ENCODE results near the gene UGT1A8.

DNA sequence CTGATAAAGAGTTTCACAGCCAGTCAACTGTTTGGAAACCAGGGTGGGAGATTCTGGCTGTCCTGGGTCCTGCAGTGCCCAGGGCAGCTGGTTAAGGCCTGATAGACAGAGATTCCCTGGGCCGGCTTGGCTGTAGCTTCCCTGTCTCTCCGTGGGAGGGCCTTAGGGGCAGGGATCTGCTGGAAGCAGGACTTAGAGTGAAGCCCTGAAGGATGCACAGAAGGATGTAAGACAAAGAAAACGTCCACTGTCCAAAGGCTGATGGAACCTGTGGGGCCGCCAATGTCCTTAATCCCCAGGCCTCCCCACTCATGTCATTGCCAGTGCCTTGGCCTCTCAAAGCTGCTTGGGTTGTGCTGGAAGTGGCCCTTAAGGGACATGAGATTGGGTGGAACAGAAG is 193.7 kb downstream of the UGT1A8 start:
- TF ChIP-seq, protein P1, sequence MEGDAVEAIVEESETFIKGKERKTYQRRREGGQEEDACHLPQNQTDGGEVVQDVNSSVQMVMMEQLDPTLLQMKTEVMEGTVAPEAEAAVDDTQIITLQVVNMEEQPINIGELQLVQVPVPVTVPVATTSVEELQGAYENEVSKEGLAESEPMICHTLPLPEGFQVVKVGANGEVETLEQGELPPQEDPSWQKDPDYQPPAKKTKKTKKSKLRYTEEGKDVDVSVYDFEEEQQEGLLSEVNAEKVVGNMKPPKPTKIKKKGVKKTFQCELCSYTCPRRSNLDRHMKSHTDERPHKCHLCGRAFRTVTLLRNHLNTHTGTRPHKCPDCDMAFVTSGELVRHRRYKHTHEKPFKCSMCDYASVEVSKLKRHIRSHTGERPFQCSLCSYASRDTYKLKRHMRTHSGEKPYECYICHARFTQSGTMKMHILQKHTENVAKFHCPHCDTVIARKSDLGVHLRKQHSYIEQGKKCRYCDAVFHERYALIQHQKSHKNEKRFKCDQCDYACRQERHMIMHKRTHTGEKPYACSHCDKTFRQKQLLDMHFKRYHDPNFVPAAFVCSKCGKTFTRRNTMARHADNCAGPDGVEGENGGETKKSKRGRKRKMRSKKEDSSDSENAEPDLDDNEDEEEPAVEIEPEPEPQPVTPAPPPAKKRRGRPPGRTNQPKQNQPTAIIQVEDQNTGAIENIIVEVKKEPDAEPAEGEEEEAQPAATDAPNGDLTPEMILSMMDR (IDR thresholded peaks at IDR 0.05; ENCODE audit: low read length): no peak
- no peak for TF ChIP-seq EZH2 (optimal IDR thresholded peaks at IDR 0.05; ENCODE audit: low read depth, low read length)
